ENCODE data around the gene LGALS12.
"Not testable (repeated sequence)": the region's sequence is repeated elsewhere in the genome, so short reads cannot be mapped to it uniquely, and the experiment has no call there.

LGALS12 gene

GRCh38 chr11:63504933-63505586 lies 824 bp upstream of the LGALS12 start:
- DNase-seq, result no peak

DNA sequence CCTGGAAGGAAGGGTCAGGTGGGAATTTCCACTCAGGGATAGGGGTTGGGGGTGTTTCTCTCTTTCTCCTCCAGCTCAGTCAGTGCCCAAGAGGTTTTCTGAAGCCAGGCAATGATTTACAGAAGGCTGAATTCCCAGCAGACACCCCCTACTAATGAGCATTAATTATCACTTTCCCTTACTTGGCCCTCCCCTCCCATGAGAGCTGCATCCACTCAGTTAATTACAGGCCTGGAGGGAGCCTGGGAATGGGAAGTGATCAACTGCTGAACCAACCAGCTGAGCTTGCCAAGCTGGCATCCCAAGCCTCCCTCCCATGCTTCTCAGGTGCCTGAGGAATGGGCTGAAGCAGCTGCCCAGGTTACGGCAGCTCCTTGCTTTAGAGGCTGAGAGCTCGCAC lies 992 bp downstream of the LGALS12 start:
- DNase-seq, result no peak

DNA sequence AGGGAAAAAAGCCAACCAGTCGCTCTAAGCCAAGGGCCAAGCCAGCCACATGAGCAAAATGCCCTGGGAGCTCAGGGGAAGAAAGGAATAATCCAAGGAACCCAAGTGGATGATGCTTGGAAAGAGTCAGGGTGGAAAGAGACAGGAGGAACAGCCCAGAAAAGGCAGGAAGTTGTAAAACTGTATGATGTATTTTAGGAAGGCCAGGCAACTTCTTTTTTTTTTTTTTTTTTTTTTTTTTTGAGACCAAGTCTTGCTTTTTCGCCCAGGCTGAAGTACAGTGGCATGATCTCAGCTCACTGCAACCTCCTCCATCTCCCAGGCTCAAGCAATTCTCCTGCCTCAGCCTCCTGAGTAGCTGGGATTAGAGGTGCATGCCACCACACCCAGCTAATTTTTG lies 1.6 kb downstream of the LGALS12 start:
- no peak for DNase-seq

DNA sequence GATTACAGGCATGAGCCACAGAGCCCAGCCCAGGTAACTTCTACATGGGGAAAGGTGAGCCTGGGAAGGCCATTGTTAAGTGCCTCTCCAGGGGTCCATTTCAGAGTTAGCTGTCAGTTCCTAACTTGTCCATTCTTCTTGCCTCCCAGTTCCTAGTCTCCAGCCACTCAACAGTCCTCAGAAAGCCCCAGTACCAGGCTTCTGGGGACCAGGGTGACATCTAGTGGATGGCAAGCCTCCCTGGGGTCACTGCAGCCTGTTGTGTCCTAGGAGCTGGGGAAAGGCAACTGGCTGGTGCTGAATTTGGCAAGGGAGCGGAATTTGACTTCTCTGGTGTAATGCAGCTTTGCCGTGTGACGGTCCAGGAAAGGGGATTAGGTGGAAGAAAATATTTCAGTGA lies 2.1 kb downstream of the LGALS12 start:
- DNase-seq, result peak; percentile 23

- no peak for DNase-seq
These were observed 2.9 kb downstream of the LGALS12 start for GRCh38 chr11:63508745-63509144.

DNA sequence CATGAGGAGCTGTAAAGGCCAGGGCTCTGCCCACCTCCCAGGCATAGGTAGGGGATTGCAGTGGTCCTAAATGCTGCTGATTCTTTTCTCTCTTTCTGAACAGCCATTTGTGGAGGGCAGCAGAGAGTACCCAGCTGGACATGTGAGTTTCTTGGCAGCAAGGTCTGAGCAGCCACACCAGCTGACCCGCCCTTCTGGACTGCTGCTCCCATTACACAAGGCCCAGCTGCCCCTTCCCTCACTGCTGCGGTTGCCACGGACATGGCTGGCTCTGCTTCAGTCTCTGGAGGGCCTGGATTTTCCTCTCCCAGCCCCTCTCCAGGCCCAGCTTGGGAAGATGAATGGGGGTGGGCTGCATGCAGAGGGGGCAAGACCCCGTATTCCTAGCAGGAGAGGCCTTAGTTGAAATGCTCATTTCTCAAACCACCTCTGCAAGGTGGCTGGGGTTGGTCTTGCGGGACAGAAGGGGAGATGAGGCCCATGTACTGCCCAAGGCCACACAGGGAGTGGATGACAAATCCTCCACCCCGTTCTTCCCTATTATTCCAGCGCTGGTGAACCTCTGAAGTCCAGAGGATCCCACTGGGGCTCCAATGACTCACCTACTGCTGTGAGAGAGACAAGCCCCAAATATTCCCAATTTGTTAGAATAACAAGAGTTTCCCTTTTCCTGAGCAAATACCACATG lies 4.6 kb downstream of the LGALS12 start:
- no peak for DNase-seq

GRCh38 chr11:63511048-63511748 lies 5.3 kb downstream of the LGALS12 start:
- no peak for DNase-seq

- DNase-seq, result no peak
These were observed 6.9 kb downstream of the LGALS12 start for GRCh38 chr11:63512816-63513215.

GRCh38 chr11:63516109-63516508 lies 10.2 kb downstream of the LGALS12 start:
- DNase-seq, result no peak

- DNase-seq, result no peak
These were observed 11.3 kb downstream of the LGALS12 start for GRCh38 chr11:63517156-63517555.

DNA sequence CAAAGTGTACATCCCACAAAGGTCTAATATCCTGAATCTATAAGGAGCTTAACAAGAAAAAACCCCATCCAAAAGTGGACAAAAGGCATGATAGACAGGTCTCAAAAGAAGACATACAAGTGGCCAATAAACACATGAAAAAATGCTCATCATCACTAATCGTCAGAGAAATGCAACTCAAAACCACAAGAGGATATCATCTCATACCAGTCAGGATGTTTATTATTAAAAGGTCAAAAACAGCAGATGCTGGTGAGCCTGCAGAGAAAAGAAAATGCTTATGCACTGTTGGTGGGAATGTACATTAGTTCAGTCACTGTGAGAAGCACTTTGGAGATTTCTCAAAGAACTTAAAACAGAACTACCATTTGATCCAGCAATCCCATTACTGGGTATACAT lies 12.7 kb downstream of the LGALS12 start:
- DNase-seq, result no peak

- no peak for DNase-seq
These were observed 14.8 kb downstream of the LGALS12 start for GRCh38 chr11:63520606-63521170.

GRCh38 chr11:63521896-63522295 lies 16.0 kb downstream of the LGALS12 start:
- DNase-seq, result no peak

GRCh38 chr11:63523151-63523550 lies 17.3 kb downstream of the LGALS12 start:
- no peak for DNase-seq

GRCh38 chr11:63527667-63528066 lies 21.8 kb downstream of the LGALS12 start:
- DNase-seq, result no peak

- not testable (repeated sequence) for DNase-seq
These were observed 22.3 kb downstream of the LGALS12 start for GRCh38 chr11:63528156-63528555.

- DNase-seq, result not testable (repeated sequence)
These were observed 22.9 kb downstream of the LGALS12 start for GRCh38 chr11:63528729-63529278.

GRCh38 chr11:63529373-63529772 lies 23.5 kb downstream of the LGALS12 start:
- not testable (repeated sequence) for DNase-seq

- no peak for DNase-seq
These were observed 24.1 kb downstream of the LGALS12 start for GRCh38 chr11:63530021-63530420.

DNA sequence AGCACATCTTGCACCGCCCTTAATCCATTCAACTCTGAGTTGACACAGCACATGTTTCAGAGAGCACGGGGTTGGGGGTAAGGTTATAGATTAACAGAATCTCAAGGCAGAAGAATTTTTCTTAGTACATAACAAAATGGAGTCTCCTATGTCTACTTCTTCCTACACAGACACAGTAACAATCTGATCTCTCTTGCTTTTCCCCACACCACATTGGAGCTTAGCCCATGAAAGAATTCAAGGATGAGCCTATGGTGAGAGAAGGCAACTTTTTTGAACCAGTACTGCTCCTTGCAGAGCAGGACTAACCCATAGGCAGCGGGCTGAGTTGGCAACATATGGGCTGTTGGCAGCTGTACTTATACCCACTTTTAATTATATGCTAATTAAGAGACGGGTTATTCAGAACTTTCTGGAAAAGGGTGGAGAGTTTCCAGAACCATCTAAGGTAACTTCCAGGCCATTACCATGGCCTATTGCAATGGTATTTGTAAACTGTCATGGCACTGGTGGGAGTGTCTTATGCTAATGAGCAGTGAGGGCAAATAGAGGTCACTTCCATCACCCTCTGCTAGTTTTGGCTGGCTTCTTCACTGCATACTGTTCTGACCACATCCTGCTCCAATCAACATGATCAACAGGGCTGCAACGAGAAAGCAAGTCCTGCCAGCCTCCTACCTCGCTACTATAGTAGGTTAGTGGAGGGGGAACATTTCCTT lies 25.3 kb downstream of the LGALS12 start:
- DNase-seq, result peak; percentile 65

GRCh38 chr11:63532117-63532516 lies 26.2 kb downstream of the LGALS12 start:
- no peak for DNase-seq

GRCh38 chr11:63532799-63533475 lies 27.1 kb downstream of the LGALS12 start:
- no peak for DNase-seq
